ENCODE results near the gene NDFIP2.

DNA sequence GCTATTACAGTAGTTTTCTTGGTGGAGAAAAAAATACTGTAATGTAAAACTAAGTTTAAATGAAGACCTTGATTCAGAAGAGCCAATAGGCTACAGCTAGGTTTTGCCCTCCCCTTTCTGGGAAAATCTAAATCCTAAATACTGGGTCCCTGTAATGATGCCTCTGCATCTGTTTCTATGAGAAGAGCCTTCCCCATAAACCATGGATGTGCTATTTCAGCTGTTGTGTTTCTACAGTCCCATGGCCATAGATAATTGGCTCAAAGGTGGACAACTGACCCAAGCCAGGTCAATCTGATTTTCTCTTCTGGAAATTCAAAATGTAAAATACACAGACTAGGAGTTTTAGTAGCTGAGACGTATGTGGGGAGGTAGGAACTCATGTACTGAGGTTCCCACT lies 101.9 kb downstream of the NDFIP2 start:
- TF ChIP-seq EZH2phosphoT487 (IDR thresholded peaks at IDR 0.05; ENCODE audit: borderline replicate concordance) (no peak), CTCF (conservative IDR thresholded peaks at IDR 0.05; ENCODE audit: low read length) (no peak)

Data from Loucy (cell line).